ENCODE measurements around the gene VILL. TPM values are rescaled to one million over a fixed set of nuclear protein-coding genes. Genes with fewer than 3 reads are reported as not detected.

Gene VILL
- total RNA-seq, 1 donor from 2014 or later, result 121 TPM

- FAIRE-seq (peak; percentile 62), DNase-seq (ENCODE audit: low read depth) (no peak)
- TF ChIP-seq CTCF (IDR thresholded peaks at IDR 0.05; ENCODE audit: insufficient read depth, low read length, severe bottlenecking), result no peak
- H3K4me3 ChIP-seq (ENCODE audit: low read depth, low read length), result no peak overlapping the region
- peaks cover 36% of the 10 kb centered on the region for H3K36me3 ChIP-seq (ENCODE audit: control insufficient read depth, insufficient read depth, low read length)
- H3K27me3 ChIP-seq (ENCODE audit: control insufficient read depth, insufficient read depth, low read length), result no peaks in the 10 kb centered on the region
Observed at GRCh38 chr3:38015485-38015884, 24.9 kb downstream of the VILL start.

GRCh38 chr3:38015984-38016383, 25.4 kb downstream of the VILL start:
- Histone ChIP-seq H3K27me3 (ENCODE audit: control insufficient read depth, insufficient read depth, low read length) (no peaks in the 10 kb centered on the region), H3K4me3 (ENCODE audit: low read depth, low read length) (no peak overlapping the region), H3K36me3 (ENCODE audit: control insufficient read depth, insufficient read depth, low read length) (peaks cover 36% of the 10 kb centered on the region)
- DNase-seq (ENCODE audit: low read depth) (no peak), FAIRE-seq (peak; percentile 64)
- TF ChIP-seq CTCF (IDR thresholded peaks at IDR 0.05; ENCODE audit: insufficient read depth, low read length, severe bottlenecking), result no peak

- no peak for FAIRE-seq
- DNase-seq (ENCODE audit: low read depth), result no peak
- Histone ChIP-seq H3K27me3 (ENCODE audit: control insufficient read depth, insufficient read depth, low read length) (no peaks in the 10 kb centered on the region), H3K36me3 (ENCODE audit: control insufficient read depth, insufficient read depth, low read length) (peaks cover 34% of the 10 kb centered on the region), H3K4me3 (ENCODE audit: low read depth, low read length) (no peak overlapping the region)
- TF ChIP-seq CTCF (IDR thresholded peaks at IDR 0.05; ENCODE audit: insufficient read depth, low read length, severe bottlenecking), result no peak
Observed at GRCh38 chr3:38016410-38016809, 25.8 kb downstream of the VILL start.

- Histone ChIP-seq H3K27me3 (ENCODE audit: control insufficient read depth, insufficient read depth, low read length) (no peaks in the 10 kb centered on the region), H3K4me3 (ENCODE audit: low read depth, low read length) (no peak overlapping the region), H3K36me3 (ENCODE audit: control insufficient read depth, insufficient read depth, low read length) (peaks cover 34% of the 10 kb centered on the region)
- DNase-seq (ENCODE audit: low read depth), result no peak
- FAIRE-seq, result no peak
- no peak for TF ChIP-seq CTCF (IDR thresholded peaks at IDR 0.05; ENCODE audit: insufficient read depth, low read length, severe bottlenecking)
Observed at GRCh38 chr3:38016847-38017444, 26.4 kb downstream of the VILL start.

- no peak for DNase-seq (ENCODE audit: low read depth)
- H3K4me3 ChIP-seq (ENCODE audit: low read depth, low read length), result no peak overlapping the region
- no peaks in the 10 kb centered on the region for H3K27me3 ChIP-seq (ENCODE audit: control insufficient read depth, insufficient read depth, low read length)
- H3K36me3 ChIP-seq (ENCODE audit: control insufficient read depth, insufficient read depth, low read length), result peaks cover 34% of the 10 kb centered on the region
- FAIRE-seq, result no peak
- no peak for TF ChIP-seq CTCF (IDR thresholded peaks at IDR 0.05; ENCODE audit: insufficient read depth, low read length, severe bottlenecking)
Observed at GRCh38 chr3:38017445-38018295, 27.1 kb downstream of the VILL start.

Measured in bronchial epithelial cell (primary cell).